WTC11 (cell line): ENCODE measurements around the gene SKI.

ENCODE experiments used
- ESRRA ChIP-seq: sonication (generic); formaldehyde crosslinking; IDR thresholded peaks from 2 replicates; pipeline ENCODE4 v1.8.1; 2022; ENCODE audit warnings: mild to moderate bottlenecking, missing genetic modification reagents, borderline replicate concordance
- MYBL2 ChIP-seq: sonication (generic); formaldehyde crosslinking; IDR thresholded peaks from 2 replicates; pipeline ENCODE4 v1.8.1; 2023; ENCODE audit warnings: mild to moderate bottlenecking, moderate library complexity, missing genetic modification reagents
- NFYB ChIP-seq: sonication (generic); formaldehyde crosslinking; conservative IDR thresholded peaks from 2 replicates; pipeline ENCODE4 v1.8.0; 2022; ENCODE audit warnings: low read depth, missing genetic modification reagents
- TEAD1 ChIP-seq: sonication (generic); formaldehyde crosslinking; IDR thresholded peaks from 2 replicates; pipeline ENCODE4 v1.8.0; 2022; ENCODE audit warnings: mild to moderate bottlenecking, missing genetic modification reagents
- TF ChIP-seq, protein P1 (sequence below): sonication (generic); formaldehyde crosslinking; IDR thresholded peaks from 2 replicates; pipeline ENCODE4 v1.8.1; 2022; ENCODE audit warnings: mild to moderate bottlenecking, missing genetic modification reagents, moderate library complexity, borderline replicate concordance
- TF ChIP-seq, protein P2 (sequence below): sonication (generic); formaldehyde crosslinking; IDR thresholded peaks from 2 replicates; pipeline ENCODE4 v1.8.1; 2023; ENCODE audit warnings: mild to moderate bottlenecking, missing genetic modification reagents
- TF ChIP-seq, protein P3 (sequence below): fragments of 200-600 bp; IDR thresholded peaks from 2 replicates; pipeline ENCODE4 v1.8.0; 2022; ENCODE audit warnings: antibody characterized with exemption
- TF ChIP-seq, protein P4 (sequence below): fragments of 250-450 bp; sonication (Bioruptor Pico); IDR thresholded peaks from 2 replicates; pipeline ENCODE4 v1.9.0; 2021; ENCODE audit warnings: moderate library complexity, mild to moderate bottlenecking, inconsistent platforms, borderline replicate concordance

DNA sequence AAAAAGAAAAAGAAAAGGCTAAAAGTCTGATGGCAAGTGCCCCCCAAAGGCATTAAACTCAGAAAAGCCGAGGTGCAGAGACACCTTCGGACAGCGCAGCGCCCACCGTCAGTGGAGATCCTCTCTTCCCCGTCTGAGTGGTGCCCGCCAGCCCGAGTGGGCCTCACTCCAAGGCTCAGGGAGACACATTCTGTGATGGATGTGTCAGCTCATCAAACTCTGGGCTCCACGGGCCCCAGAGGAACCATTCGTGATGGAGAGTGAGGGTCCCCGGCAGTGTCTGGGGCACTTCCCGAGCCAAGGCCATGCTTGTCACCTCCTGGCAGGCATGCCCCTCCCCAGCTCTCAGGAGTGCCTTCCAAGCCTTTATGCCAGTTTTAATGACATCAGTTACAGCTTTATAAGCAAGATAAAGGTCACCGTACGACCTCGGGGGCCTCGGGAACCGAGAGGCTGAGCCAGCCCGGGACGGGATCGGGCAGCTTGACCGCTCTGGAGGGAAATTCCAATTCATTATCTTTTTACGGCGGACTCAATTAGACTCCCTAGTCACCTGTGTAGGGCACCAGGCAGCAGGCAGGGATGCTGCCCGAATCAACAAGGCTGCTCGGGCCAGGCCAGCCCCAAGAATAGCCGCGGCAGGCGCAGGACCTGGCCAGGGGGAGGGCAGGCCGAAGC lies 113.7 kb downstream of the SKI start:
- TF ChIP-seq, protein P1, sequence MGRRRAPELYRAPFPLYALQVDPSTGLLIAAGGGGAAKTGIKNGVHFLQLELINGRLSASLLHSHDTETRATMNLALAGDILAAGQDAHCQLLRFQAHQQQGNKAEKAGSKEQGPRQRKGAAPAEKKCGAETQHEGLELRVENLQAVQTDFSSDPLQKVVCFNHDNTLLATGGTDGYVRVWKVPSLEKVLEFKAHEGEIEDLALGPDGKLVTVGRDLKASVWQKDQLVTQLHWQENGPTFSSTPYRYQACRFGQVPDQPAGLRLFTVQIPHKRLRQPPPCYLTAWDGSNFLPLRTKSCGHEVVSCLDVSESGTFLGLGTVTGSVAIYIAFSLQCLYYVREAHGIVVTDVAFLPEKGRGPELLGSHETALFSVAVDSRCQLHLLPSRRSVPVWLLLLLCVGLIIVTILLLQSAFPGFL = no peak
- TF ChIP-seq, protein P2, sequence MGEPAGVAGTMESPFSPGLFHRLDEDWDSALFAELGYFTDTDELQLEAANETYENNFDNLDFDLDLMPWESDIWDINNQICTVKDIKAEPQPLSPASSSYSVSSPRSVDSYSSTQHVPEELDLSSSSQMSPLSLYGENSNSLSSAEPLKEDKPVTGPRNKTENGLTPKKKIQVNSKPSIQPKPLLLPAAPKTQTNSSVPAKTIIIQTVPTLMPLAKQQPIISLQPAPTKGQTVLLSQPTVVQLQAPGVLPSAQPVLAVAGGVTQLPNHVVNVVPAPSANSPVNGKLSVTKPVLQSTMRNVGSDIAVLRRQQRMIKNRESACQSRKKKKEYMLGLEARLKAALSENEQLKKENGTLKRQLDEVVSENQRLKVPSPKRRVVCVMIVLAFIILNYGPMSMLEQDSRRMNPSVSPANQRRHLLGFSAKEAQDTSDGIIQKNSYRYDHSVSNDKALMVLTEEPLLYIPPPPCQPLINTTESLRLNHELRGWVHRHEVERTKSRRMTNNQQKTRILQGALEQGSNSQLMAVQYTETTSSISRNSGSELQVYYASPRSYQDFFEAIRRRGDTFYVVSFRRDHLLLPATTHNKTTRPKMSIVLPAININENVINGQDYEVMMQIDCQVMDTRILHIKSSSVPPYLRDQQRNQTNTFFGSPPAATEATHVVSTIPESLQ (CRISPR knock-in tag) = no peak
- TF ChIP-seq, protein P3, sequence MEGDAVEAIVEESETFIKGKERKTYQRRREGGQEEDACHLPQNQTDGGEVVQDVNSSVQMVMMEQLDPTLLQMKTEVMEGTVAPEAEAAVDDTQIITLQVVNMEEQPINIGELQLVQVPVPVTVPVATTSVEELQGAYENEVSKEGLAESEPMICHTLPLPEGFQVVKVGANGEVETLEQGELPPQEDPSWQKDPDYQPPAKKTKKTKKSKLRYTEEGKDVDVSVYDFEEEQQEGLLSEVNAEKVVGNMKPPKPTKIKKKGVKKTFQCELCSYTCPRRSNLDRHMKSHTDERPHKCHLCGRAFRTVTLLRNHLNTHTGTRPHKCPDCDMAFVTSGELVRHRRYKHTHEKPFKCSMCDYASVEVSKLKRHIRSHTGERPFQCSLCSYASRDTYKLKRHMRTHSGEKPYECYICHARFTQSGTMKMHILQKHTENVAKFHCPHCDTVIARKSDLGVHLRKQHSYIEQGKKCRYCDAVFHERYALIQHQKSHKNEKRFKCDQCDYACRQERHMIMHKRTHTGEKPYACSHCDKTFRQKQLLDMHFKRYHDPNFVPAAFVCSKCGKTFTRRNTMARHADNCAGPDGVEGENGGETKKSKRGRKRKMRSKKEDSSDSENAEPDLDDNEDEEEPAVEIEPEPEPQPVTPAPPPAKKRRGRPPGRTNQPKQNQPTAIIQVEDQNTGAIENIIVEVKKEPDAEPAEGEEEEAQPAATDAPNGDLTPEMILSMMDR = no peak
- TF ChIP-seq TEAD1 (CRISPR knock-in tag) (no peak), ESRRA (CRISPR knock-in tag) (no peak), MYBL2 (CRISPR knock-in tag) (no peak), NFYB (CRISPR knock-in tag) (no peak)
- TF ChIP-seq, protein P4, sequence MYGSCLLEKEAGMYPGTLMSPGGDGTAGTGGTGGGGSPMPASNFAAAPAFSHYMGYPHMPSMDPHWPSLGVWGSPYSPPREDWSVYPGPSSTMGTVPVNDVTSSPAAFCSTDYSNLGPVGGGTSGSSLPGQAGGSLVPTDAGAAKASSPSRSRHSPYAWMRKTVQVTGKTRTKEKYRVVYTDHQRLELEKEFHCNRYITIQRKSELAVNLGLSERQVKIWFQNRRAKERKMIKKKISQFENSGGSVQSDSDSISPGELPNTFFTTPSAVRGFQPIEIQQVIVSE (CRISPR knock-in tag) = no peak
